IPS DF 19.7 (cell line): ENCODE measurements around the gene HOXD10.

ENCODE experiments used
- DNase-seq: peaks from one replicate; pipeline ENCODE4 v3.0.0-alpha.2; 2013; ENCODE audit warnings: low read depth, low spot score

HOXD10 gene

GRCh38 chr2:176106581-176107539 is 9.7 kb upstream of the HOXD10 start, which contains the start of gene HOXD11:
Gene HOXD11, plus strand, starts transcription at chr2:176107280. Its CDS starts 76 bp downstream, at chr2:176107356.
- no peak for DNase-seq

- DNase-seq = no peak
Measured at GRCh38 chr2:176107731-176108181, 8.8 kb upstream of the HOXD10 start.

- DNase-seq = no peak
Measured at GRCh38 chr2:176109192-176109901, 7.2 kb upstream of the HOXD10 start.

- DNase-seq = no peak
Measured at GRCh38 chr2:176109946-176110345, 6.6 kb upstream of the HOXD10 start.

GRCh38 chr2:176110415-176111308 is 5.9 kb upstream of the HOXD10 start:
- DNase-seq = no peak

GRCh38 chr2:176111309-176111663 is 5.3 kb upstream of the HOXD10 start:
- no peak for DNase-seq

GRCh38 chr2:176111846-176112374 is 4.7 kb upstream of the HOXD10 start:
- DNase-seq = no peak

GRCh38 chr2:176112375-176113302 is 3.9 kb upstream of the HOXD10 start:
- no peak for DNase-seq

- DNase-seq = no peak
Measured at GRCh38 chr2:176114120-176114929, 2.3 kb upstream of the HOXD10 start.

GRCh38 chr2:176114930-176115625 is 1.5 kb upstream of the HOXD10 start:
- DNase-seq = no peak

- no peak for DNase-seq
Measured at GRCh38 chr2:176117162-176117822, 714 bp downstream of the HOXD10 start.

GRCh38 chr2:176117823-176118371 is 1.3 kb downstream of the HOXD10 start:
- DNase-seq = no peak

- no peak for DNase-seq
Measured at GRCh38 chr2:176118601-176119339, 2.2 kb downstream of the HOXD10 start.

- DNase-seq = no peak
Measured at GRCh38 chr2:176120364-176121189, 4.0 kb downstream of the HOXD10 start.

- no peak for DNase-seq
Measured at GRCh38 chr2:176121190-176122051, 4.8 kb downstream of the HOXD10 start.
